ENCODE data around the gene SMAD1.

The SMAD1 gene

GRCh38 chr4:145533961-145534360 is 52.3 kb downstream of the SMAD1 start:
- DNase-seq (ENCODE audit: low read depth in 2 of 2), result no peak
- no peak overlapping the region for H3K4me3 ChIP-seq (replicated peaks in 1 of 2; ENCODE audit: low read depth in 2 of 2, low read length in 2 of 2)
- no peak for TF ChIP-seq CTCF (IDR thresholded peaks at IDR 0.05; ENCODE audit: low read depth, low read length)

DNA sequence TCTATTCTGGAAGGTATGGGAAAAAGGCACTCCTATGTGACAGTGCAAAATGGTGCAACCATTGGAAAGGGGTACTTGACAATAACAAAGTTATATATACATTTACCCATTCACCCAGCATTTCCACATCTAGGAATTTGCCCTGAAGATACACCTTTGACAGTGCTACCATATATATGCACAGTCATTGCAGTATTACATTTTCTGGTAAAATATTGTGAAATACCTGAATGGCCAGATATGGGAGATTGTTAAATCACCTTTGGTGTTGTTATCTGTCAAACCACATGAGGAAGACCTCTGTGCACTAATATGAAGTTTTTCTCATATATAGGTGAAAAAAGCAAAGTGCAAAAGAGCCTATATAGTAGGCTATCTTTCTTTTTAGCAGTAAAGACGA is 53.5 kb downstream of the SMAD1 start:
- DNase-seq (ENCODE audit: low read depth in 2 of 2), result no peak
- no peak for TF ChIP-seq CTCF (IDR thresholded peaks at IDR 0.05; ENCODE audit: low read depth, low read length)
- H3K4me3 ChIP-seq (replicated peaks in 1 of 2; ENCODE audit: low read depth in 2 of 2, low read length in 2 of 2), result no peak overlapping the region

DNA sequence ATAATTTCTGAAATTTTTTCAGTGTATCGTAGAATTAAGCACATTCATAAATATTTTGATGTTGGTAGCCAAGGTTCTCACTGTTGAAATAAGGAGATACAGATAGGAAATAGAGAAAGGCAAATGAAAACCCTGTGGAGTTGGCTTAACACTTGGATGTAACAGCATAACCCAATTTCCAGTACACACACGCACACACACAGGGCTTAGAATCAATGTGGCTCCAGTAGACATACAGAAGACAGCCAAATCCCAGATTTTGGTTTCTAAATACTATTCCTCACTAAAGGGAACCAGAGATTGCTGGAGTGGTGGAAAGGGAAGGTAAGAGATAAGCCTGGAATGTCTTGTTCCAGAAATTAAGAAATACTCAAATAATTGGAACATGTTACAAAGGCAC is 54.4 kb downstream of the SMAD1 start:
- TF ChIP-seq CTCF (IDR thresholded peaks at IDR 0.05; ENCODE audit: low read depth, low read length), result no peak
- H3K4me3 ChIP-seq (replicated peaks in 1 of 2; ENCODE audit: low read depth in 2 of 2, low read length in 2 of 2), result no peak overlapping the region
- DNase-seq (ENCODE audit: low read depth in 2 of 2), result peak in 1 of 2 donors; percentile 36

DNA sequence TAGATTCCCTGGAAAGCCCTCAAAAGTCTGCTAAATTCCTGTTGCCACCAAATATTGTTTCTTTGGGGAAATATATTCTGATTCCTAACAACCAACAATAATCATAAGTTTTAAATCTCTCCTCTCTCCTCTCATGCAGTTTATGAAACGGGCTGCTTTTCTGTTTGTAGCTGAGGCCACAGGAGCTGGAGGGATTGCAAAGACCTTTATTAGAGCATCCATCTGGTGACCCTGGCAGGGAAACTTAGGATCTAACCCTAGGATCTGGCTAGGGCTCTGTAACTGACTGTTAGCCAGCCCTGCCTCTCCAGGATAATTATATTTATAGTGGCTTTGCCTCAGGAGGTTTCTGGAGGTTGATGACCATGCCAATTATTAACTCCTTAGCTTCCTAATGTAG is 56.9 kb downstream of the SMAD1 start:
- no peak for TF ChIP-seq CTCF (IDR thresholded peaks at IDR 0.05; ENCODE audit: low read depth, low read length)
- H3K4me3 ChIP-seq (replicated peaks in 1 of 2; ENCODE audit: low read depth in 2 of 2, low read length in 2 of 2), result no peak overlapping the region
- no peak for DNase-seq (ENCODE audit: low read depth in 2 of 2)

- DNase-seq (ENCODE audit: low read depth in 2 of 2), result no peak
- no peak overlapping the region for H3K4me3 ChIP-seq (replicated peaks in 1 of 2; ENCODE audit: low read depth in 2 of 2, low read length in 2 of 2)
- TF ChIP-seq CTCF (IDR thresholded peaks at IDR 0.05; ENCODE audit: low read depth, low read length), result no peak
Measured at GRCh38 chr4:145539671-145540070, 58.0 kb downstream of the SMAD1 start.

DNA sequence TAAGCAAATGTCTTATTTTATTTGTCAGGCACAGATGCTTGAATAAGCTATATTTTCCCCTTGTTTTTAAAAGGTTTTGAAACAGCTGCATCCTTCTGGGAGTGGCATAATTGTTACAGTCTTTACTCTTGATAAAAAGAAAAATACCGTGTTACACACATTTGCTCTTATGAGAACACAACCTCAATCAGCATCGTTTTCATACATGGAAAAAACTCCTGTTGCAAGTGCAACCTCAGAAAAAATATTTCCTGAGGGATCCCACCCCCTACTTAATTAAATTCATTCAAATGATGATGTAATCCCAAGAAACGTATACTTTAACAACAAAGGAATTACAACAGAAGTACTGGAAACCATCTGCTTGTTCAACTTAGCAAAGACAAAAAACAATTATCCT is 58.6 kb downstream of the SMAD1 start:
- H3K4me3 ChIP-seq (replicated peaks in 1 of 2; ENCODE audit: low read depth in 2 of 2, low read length in 2 of 2), result no peak overlapping the region
- peak; percentile 20 to 27 for DNase-seq (ENCODE audit: low read depth in 2 of 2)
- no peak for TF ChIP-seq CTCF (IDR thresholded peaks at IDR 0.05; ENCODE audit: low read depth, low read length)

DNA sequence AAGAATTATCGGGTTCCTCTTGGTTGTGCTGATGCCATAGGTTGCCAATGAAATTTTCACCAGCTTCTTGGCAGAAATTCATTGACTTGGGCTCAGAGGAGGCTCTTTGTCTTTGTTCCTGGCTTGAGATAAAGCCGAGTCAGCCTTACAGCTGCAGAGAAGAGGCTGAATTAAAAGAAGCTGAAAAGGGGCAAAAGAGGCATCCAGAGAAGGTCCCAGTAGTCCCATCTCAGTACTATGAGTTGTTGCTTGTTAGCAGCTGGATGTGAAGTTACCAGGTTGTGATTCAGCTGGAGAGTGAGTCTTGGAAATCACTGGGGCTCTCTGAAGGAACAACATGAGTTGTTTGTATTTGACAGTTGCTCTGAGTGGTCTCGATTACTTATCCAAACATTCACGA is 59.7 kb downstream of the SMAD1 start:
- peak; percentile 27 to 48 for DNase-seq (ENCODE audit: low read depth in 2 of 2)
- no peak overlapping the region for H3K4me3 ChIP-seq (replicated peaks in 1 of 2; ENCODE audit: low read depth in 2 of 2, low read length in 2 of 2)
- TF ChIP-seq CTCF (IDR thresholded peaks at IDR 0.05; ENCODE audit: low read depth, low read length), result no peak
